ENCODE measurements around the gene CLEC16A.
"Not testable (repeated sequence)": the region's sequence is repeated elsewhere in the genome, so short reads cannot be mapped to it uniquely, and the experiment has no call there.

CLEC16A gene

DNA sequence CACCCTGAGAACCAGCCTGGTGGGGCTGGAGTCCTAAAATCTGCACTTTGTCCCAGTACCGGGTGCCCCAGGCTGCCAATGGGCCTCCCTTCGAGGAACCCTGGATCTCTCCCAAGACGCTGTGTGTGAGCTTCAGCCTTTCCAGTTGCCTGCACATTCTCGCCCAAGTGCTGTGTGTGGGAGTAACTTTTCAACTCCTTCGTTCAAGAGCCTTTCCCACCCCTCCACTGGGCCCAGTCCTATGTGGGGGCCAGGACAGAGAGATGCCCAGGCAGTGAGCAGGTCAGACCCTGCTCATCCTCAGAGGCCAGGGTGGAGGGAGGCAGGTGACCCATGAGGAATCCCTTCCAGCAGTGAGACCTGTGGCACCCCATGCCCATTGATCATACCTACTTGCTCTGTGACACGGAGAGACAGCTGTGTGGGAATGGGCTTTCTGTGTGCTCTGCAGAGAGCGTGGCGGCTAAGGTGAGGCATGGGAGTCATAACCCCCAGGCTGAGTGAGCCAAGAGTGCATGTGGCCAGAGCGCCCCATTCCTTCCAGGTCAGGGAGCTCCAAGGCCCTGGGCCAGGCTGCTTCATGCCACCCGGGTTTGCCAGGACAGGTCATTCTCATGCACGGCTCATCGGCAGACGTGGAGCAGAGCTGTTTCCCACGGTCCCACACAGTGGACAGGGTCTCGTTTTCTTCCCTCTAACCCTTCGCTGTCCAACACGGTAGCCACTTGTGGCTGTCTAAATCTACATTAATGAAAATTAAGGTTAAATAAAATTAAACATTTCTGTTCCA is 154.4 kb downstream of the CLEC16A start:
- Mint-ChIP-seq H3K9me3 (no peaks in the 10 kb centered on the region), H3K27me3 (no peaks in the 10 kb centered on the region), H3K27ac (peak overlapping the region; percentile 22), H3K4me1 (peaks cover 91% of the 10 kb centered on the region), H3K4me3 (no peak overlapping the region), H3K36me3 (ENCODE audit: low read depth) (peaks cover 14% of the 10 kb centered on the region)
- no peak for DNase-seq
- ATAC-seq: no peak

GRCh38 chr16:11099672-11100205 is 155.4 kb downstream of the CLEC16A start:
- peak overlapping the region; percentile 37 for H3K4me3 Mint-ChIP-seq
- peaks cover 14% of the 10 kb centered on the region for H3K36me3 Mint-ChIP-seq (ENCODE audit: low read depth)
- H3K4me1 Mint-ChIP-seq: peaks cover 90% of the 10 kb centered on the region
- no peaks in the 10 kb centered on the region for H3K9me3 Mint-ChIP-seq
- H3K27ac Mint-ChIP-seq: peak overlapping the region; percentile 90
- ATAC-seq (peak; percentile 22), DNase-seq (no peak)
- H3K27me3 Mint-ChIP-seq: no peaks in the 10 kb centered on the region

DNA sequence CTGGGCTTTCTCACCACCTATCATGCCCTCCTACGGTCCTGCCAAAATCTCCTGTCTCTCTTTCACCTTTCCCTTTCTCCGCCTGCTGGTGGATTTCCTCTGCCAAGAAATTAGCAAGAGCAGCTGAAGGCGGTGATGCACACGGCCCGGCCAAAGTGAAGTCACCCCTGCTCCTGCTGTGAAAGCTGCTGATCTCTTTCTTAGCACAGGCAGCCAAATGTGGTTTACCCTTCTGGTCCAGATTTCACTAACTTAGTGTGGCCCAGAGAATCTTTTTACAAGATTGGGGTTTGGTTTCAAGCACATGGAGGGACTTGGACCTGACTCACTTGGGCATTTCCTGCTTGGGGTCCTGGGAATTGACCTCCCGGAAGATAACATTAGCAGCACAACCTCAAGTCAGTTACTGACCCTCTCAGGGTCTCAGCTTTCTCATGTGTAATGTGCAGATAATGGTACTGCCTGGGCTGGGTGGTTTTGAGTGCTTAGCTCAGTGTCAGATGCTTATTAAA is 155.9 kb downstream of the CLEC16A start:
- peak overlapping the region; percentile 37 for H3K4me3 Mint-ChIP-seq
- DNase-seq (peak; percentile 64), ATAC-seq (peak; percentile 75)
- peak overlapping the region; percentile 90 for H3K27ac Mint-ChIP-seq
- H3K4me1 Mint-ChIP-seq: peaks cover 90% of the 10 kb centered on the region
- peaks cover 12% of the 10 kb centered on the region for H3K36me3 Mint-ChIP-seq (ENCODE audit: low read depth)
- no peaks in the 10 kb centered on the region for H3K27me3 Mint-ChIP-seq
- H3K9me3 Mint-ChIP-seq: no peaks in the 10 kb centered on the region

- Mint-ChIP-seq H3K27ac (peak overlapping the region; percentile 90), H3K4me3 (no peak overlapping the region)
- no peak for ATAC-seq
These were observed 156.9 kb downstream of the CLEC16A start for GRCh38 chr16:11101283-11101682.

GRCh38 chr16:11101695-11102522 is 157.5 kb downstream of the CLEC16A start:
- Mint-ChIP-seq H3K27me3 (no peaks in the 10 kb centered on the region), H3K27ac (peak overlapping the region; percentile 90), H3K4me1 (peaks cover 90% of the 10 kb centered on the region), H3K4me3 (no peak overlapping the region), H3K9me3 (no peaks in the 10 kb centered on the region), H3K36me3 (ENCODE audit: low read depth) (peaks cover 10% of the 10 kb centered on the region)
- no peak for DNase-seq
- no peak for ATAC-seq

More at GRCh38 chr16:11101283-11101682, 156.9 kb downstream of the CLEC16A start:
- Mint-ChIP-seq H3K4me1 (peaks cover 91% of the 10 kb centered on the region), H3K9me3 (no peaks in the 10 kb centered on the region), H3K36me3 (ENCODE audit: low read depth) (peaks cover 12% of the 10 kb centered on the region), H3K27me3 (no peaks in the 10 kb centered on the region)
- DNase-seq: no peak

GRCh38 chr16:11102523-11102898 is 158.1 kb downstream of the CLEC16A start:
- DNase-seq (no peak), ATAC-seq (no peak)
- H3K36me3 Mint-ChIP-seq (ENCODE audit: low read depth): peaks cover 10% of the 10 kb centered on the region
- H3K4me1 Mint-ChIP-seq: peaks cover 90% of the 10 kb centered on the region
- no peaks in the 10 kb centered on the region for H3K27me3 Mint-ChIP-seq
- no peak overlapping the region for H3K4me3 Mint-ChIP-seq
- peak overlapping the region; percentile 41 for H3K27ac Mint-ChIP-seq
- no peaks in the 10 kb centered on the region for H3K9me3 Mint-ChIP-seq

GRCh38 chr16:11103301-11103700 is 158.9 kb downstream of the CLEC16A start:
- H3K9me3 Mint-ChIP-seq; DNase-seq; ATAC-seq; H3K36me3 Mint-ChIP-seq (ENCODE audit: low read depth); H3K4me3 Mint-ChIP-seq; H3K27me3 Mint-ChIP-seq: not testable (repeated sequence)
- peaks cover 90% of the 10 kb centered on the region for H3K4me1 Mint-ChIP-seq
- H3K27ac Mint-ChIP-seq: peak overlapping the region; percentile 85

DNA sequence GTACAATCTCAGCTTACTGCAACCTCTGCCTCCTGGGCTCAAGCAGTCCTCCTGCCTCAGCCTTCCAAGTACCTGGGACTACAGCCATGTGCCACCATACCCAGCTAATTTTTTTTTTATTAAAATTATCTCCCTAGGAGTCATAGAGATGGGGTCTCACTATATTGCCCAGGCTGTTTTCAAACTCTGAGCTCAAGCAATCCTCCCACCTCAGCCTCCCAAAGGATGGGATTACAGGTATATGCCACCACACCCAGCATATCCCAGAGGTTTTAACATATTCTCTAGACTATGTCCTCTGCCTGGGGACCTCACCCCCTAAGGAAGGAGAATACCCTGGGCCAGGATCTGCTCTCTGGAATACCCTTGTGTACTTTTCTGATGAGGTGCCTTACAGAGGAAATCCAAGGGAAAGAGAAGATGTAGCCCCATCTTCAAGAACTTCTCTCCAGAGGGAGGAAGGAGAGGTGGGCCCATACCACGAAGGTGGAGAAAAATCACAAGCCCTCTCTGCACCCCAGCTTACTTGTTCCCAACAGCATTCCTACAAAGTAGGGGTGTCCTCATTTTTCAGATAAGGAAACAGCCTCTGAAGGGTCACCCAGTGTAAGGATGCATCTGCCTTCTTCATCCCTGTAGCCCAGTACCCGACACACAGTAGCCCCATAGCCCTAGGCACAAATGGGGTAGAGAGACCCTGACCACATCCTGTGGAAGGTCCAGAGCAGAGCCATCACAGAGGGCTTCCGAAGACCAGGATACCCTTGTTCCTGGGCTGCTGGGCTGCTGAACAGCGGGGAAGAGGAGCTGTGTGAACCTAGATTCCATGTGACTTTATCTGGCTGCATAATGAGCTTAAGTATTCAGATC is 160.0 kb downstream of the CLEC16A start:
- H3K9me3 Mint-ChIP-seq: no peaks in the 10 kb centered on the region
- DNase-seq: no peak
- H3K4me3 Mint-ChIP-seq: peak overlapping the region; percentile 54
- H3K27me3 Mint-ChIP-seq: no peaks in the 10 kb centered on the region
- peaks cover 9% of the 10 kb centered on the region for H3K36me3 Mint-ChIP-seq (ENCODE audit: low read depth)
- peaks cover 86% of the 10 kb centered on the region for H3K4me1 Mint-ChIP-seq
- peak; percentile 1 for ATAC-seq
- H3K27ac Mint-ChIP-seq: peak overlapping the region; percentile 93

- Mint-ChIP-seq H3K36me3 (ENCODE audit: low read depth) (peaks cover 13% of the 10 kb centered on the region), H3K27ac (peak overlapping the region; percentile 93), H3K9me3 (no peaks in the 10 kb centered on the region), H3K27me3 (no peaks in the 10 kb centered on the region), H3K4me3 (peak overlapping the region; percentile 54), H3K4me1 (peaks cover 81% of the 10 kb centered on the region)
- peak; percentile 67 for ATAC-seq
- DNase-seq: no peak
These were observed 160.9 kb downstream of the CLEC16A start for GRCh38 chr16:11105038-11105903.

DNA sequence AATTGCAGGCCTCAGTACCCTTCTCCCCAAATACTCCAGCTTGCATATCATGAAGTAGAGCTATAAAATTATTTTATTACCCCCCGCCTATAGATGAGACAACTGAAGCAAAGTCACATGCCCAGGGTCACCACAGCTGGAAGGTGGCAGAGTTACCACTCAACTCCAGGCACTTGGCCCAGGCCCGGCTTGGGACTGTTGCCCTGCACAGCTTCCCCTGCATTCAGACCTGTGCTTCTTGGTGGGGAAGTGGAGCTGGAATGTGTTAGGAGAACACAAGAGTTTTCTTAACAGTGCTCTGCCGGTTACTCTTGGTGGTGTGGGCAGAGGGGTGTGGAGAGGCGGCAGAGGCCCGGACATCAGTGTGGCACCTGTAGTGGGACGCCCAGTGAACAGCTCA is 162.4 kb downstream of the CLEC16A start:
- no peak for ATAC-seq
- H3K36me3 Mint-ChIP-seq (ENCODE audit: low read depth): peaks cover 20% of the 10 kb centered on the region
- no peak for DNase-seq
- peaks cover 78% of the 10 kb centered on the region for H3K4me1 Mint-ChIP-seq
- peaks cover 4% of the 10 kb centered on the region for H3K9me3 Mint-ChIP-seq
- no peak overlapping the region for H3K27ac Mint-ChIP-seq
- H3K27me3 Mint-ChIP-seq: no peaks in the 10 kb centered on the region
- no peak overlapping the region for H3K4me3 Mint-ChIP-seq

- H3K4me3 Mint-ChIP-seq: no peak overlapping the region
- peak overlapping the region; percentile 64 for H3K27ac Mint-ChIP-seq
- H3K27me3 Mint-ChIP-seq: no peaks in the 10 kb centered on the region
- H3K9me3 Mint-ChIP-seq: peaks cover 7% of the 10 kb centered on the region
- peaks cover 23% of the 10 kb centered on the region for H3K36me3 Mint-ChIP-seq (ENCODE audit: low read depth)
- H3K4me1 Mint-ChIP-seq: peaks cover 74% of the 10 kb centered on the region
- DNase-seq: no peak
- ATAC-seq: no peak
These were observed 163.6 kb downstream of the CLEC16A start for GRCh38 chr16:11107780-11108465.

DNA sequence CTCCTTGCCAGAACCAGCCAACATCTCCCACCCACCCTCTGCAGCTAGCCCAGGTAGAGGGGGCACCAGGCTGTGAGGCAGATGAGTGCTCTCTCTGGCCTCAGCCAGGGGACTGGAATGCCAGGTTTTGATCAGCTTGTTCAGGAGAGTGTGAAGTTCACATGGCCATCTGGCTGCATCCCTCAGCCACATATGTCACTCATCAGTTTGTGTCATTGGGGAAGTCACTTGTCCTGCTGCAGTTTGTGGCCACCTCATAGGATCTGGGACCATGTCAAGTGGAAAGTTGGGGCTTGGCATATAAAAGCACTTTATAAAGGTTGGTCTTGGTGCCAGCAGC is 164.1 kb downstream of the CLEC16A start:
- no peaks in the 10 kb centered on the region for H3K27me3 Mint-ChIP-seq
- peaks cover 76% of the 10 kb centered on the region for H3K4me1 Mint-ChIP-seq
- peaks cover 23% of the 10 kb centered on the region for H3K36me3 Mint-ChIP-seq (ENCODE audit: low read depth)
- H3K27ac Mint-ChIP-seq: peak overlapping the region; percentile 64
- H3K4me3 Mint-ChIP-seq: no peak overlapping the region
- DNase-seq (no peak), ATAC-seq (no peak)
- H3K9me3 Mint-ChIP-seq: peaks cover 7% of the 10 kb centered on the region

GRCh38 chr16:11109566-11109965 is 165.2 kb downstream of the CLEC16A start:
- Mint-ChIP-seq H3K4me1 (peaks cover 78% of the 10 kb centered on the region), H3K36me3 (ENCODE audit: low read depth) (peaks cover 23% of the 10 kb centered on the region), H3K27me3 (no peaks in the 10 kb centered on the region), H3K4me3 (no peak overlapping the region), H3K9me3 (peaks cover 7% of the 10 kb centered on the region), H3K27ac (peak overlapping the region; percentile 70)
- ATAC-seq (no peak), DNase-seq (no peak)

All from activated naive CD8-positive, alpha-beta T cell treated with anti-CD3 and anti-CD28 coated beads, Interleukin-2, amount 50 U/mL, for 24 hours (primary cell).